ENCODE data around the gene CSF3.

The CSF3 gene

DNA sequence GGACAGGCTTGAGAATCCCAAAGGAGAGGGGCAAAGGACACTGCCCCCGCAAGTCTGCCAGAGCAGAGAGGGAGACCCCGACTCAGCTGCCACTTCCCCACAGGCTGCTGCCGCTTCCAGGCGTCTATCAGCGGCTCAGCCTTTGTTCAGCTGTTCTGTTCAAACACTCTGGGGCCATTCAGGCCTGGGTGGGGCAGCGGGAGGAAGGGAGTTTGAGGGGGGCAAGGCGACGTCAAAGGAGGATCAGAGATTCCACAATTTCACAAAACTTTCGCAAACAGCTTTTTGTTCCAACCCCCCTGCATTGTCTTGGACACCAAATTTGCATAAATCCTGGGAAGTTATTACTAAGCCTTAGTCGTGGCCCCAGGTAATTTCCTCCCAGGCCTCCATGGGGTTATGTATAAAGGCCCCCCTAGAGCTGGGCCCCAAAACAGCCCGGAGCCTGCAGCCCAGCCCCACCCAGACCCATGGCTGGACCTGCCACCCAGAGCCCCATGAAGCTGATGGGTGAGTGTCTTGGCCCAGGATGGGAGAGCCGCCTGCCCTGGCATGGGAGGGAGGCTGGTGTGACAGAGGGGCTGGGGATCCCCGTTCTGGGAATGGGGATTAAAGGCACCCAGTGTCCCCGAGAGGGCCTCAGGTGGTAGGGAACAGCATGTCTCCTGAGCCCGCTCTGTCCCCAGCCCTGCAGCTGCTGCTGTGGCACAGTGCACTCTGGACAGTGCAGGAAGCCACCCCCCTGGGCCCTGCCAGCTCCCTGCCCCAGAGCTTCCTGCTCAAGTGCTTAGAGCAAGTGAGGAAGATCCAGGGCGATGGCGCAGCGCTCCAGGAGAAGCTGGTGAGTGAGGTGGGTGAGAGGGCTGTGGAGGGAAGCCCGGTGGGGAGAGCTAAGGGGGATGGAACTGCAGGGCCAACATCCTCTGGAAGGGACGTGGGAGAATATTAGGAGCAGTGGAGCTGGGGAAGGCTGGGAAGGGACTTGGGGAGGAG is at the start of gene CSF3:
Gene CSF3 (plus strand): TSS at position 436 of the 993 bp plus-strand sequence. CDS start 35 bp downstream, at position 471.
- DNase-seq, result no peak

DNA sequence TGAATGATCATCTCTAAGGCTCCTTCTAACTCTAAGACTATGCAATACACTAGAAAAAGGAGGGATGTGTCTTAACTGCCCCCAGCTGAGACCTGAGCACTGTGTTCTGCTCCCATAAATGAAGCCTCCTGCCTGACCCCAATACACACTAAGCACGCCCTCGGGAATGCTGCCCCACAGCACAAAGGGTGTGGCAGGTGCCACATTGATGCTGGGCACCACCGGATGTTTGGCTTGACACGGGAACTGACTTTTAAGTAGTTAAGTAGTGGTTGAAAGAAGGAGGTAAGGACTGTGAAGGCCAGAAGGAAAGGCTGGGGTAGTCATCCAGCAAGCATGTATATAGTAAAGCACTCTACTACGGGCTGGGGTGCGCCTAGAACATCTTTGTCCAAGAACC is 48.5 kb upstream of the CSF3 start:
- no peak for DNase-seq

DNA sequence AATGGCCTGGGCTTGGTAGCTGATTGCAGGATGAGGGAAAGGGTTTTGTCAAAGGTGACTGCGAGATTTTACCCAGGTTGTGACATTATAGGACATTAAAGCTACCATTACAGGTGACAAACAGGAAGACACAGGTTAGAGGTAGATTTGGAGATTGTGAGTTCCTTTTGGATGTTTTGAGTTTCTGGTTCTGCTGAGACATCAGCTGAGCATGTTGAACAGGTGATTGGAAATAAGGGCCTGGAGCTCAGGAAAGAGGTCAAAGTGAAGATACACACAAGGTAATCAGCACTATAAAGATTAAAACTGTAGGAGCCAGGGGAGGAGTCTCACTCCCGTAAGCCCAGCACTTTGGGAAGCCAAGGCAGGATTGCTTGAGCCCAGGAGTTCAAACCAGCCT is 46.5 kb upstream of the CSF3 start:
- DNase-seq, result no peak

DNA sequence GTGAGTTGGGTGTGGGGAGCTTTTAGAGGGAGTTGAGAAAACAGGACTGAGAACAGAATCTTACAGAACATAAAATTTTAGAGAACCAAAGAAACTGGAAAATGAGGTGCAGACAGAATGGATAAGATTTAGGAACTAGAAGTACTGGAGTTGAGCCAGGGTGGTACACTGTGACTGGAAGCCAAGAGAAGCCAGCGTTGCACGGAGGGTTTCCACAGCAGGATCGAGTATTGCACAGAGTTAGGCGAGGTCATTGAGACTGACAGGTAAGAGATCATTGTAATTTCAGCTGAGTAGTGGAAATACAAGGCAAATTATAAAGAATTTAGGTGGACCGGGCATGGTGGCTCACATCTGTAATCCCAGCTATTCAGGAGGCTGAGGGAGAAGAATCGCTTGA is 45.9 kb upstream of the CSF3 start:
- DNase-seq, result no peak

- no peak for DNase-seq
Measured at GRCh38 chr17:39970157-39970692, 45.0 kb upstream of the CSF3 start.

- DNase-seq, result no peak
Measured at GRCh38 chr17:39971076-39971603, 44.1 kb upstream of the CSF3 start.

DNA sequence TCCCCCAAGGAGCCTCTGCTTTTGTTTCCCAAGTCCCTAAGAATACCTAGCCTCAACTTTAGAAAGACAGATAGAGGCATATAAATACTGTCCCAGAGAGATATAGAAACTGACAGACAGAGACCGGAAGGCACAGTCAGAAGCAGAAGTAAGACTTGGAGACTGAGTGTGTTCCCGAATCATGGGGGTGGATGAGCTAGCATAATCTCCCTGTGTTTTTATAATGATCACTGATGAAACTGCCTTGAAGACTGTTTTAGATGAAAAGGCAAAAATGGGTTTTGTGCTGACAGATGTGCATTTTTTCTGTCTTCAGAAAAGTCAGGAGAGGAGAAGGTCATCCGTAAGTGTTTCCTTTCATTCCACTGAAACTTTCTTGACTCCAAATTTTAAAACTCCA is 43.0 kb upstream of the CSF3 start:
- DNase-seq, result no peak

- no peak for DNase-seq
Measured at GRCh38 chr17:39973496-39973895, 41.7 kb upstream of the CSF3 start.

DNA sequence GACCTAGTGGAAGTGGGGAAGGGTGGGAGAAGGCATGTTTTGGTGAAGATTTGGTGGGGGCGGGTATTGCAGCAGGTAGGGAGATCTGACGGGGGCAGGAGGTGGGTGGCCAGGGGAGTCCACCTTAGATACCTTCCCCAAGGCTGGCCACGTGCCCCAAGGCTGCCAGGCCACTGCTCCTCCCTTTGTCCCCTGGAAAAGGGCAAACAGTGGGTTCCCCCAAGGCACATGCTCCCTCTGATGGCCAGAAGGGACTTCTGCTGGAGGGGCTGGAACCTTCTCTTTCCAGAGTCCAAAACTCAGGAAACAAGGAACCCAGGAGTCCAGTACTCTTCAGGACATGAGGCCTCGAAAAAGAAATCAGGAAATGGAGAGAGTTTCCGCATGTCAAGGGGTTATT is 40.8 kb upstream of the CSF3 start:
- DNase-seq, result no peak

GRCh38 chr17:39975801-39976200 is 39.4 kb upstream of the CSF3 start:
- DNase-seq, result no peak

DNA sequence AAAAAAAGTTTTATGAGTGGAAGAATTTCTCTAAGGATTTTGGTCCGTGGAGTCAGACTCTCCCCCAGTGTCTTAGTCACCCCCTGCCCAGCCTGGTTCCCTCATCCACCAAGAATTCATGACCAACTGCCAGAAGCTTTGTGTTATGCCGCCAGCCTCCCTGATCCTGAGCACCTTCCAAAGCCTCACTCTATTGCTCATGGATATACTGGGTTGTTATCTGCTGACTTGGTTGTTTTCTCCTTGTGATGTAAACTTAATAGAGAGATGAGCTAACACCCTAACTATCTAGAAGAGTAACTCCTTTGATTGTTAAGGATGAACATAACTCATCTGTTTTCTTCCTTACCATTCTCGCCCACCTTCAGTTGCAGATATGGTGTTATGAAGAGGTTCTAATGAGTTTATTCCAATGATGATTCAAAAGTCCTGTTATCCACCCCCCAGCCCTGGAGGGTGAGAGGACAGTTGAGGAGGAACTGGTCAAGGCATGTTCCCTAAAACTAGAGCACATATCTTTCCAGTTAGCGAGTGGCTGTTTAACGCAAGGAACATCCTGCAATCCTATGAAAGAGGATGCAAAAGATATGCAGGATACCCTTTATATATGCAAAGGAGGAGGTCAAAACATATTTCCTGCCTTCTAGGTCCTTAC is 36.1 kb upstream of the CSF3 start:
- DNase-seq, result no peak

DNA sequence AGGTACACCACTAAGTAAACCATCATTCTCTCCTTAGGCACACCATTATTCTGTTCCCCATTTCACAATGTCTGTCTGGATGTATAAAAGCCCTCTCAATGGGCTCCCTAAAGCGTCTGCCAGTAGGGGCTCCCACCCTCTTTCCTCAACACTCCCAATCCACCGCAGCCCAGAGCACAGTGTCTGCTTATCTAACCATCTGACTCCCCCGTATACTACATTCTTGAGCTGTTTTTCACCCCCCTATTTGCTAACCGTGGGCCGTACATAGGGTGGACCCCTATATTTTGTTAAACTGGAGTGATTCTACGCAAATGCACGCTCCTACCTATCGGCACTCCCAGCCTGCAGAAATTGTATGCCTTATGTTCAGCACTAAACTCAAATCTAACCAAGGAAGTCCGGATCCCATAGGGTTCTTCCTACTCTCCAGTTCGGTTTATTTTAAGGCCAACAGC is 35.3 kb upstream of the CSF3 start:
- DNase-seq, result peak; percentile 18

DNA sequence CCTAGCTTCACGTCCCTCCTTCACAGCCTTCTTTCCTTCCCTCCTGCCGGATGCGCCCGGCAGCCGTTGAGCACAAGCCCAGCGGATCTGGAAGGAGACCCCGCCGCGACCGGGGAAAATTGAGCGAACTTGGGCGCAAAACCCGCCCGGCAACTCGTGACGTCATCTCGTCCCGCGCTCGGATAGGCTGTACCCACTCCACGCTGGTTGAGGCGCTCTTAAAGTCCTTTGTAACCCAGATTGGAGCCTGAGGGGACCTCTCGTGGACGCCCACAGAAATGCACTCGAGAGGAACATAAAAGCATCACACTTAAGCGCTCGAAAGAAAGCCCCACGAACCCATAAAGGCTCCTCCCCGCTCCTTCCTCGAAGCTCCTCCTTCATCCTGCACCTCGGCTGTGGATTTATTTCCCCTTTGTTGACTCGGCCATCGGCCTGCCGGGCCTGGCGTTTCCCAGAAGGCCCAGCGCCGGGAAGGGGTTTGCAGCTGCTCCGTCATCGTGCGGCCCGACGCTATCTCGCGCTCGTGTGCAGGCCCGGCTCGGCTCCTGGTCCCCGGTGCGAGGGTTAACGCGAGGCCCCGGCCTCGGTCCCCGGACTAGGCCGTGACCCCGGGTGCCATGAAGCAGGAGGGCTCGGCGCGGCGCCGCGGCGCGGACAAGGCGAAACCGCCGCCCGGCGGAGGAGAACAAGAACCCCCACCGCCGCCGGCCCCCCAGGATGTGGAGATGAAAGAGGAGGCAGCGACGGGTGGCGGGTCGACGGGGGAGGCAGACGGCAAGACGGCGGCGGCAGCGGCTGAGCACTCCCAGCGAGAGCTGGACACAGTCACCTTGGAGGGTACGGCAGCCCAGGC is 34.7 kb upstream of the CSF3 start, which contains the start of gene PSMD3:
Gene PSMD3 (plus strand): TSS at position 457 of the 856 bp plus-strand sequence. CDS start 164 bp downstream, at position 621.
- peak; percentile 99 for DNase-seq

DNA sequence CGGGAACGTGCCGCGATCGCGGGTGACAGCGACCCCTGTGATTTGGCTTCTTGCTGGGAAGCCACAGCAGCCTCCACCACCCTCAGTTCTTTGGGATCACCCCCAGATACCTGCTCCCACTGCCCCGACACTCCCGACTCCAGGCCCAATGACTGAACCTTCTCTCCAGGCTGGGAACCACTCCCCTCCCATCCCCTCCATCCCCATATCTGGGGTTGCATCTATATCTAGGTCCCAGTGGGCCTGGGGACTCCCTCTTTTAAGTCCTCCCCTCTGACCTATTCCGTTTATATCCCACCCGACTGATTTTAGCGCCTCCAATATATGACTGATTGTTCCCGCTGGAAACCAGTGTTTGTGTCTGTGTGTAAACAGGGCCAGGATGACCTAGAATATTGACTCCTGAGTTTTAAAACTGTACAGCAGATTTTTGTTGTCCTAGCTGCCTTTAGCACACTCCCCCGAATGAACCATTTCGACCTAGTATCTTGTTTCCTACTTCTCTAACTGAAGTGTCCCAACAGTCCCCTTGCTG is 34.0 kb upstream of the CSF3 start:
- no peak for DNase-seq

- no peak for DNase-seq
Measured at GRCh38 chr17:39981766-39982375, 33.4 kb upstream of the CSF3 start.

GRCh38 chr17:39988206-39988810 is 26.9 kb upstream of the CSF3 start:
- DNase-seq, result no peak

DNA sequence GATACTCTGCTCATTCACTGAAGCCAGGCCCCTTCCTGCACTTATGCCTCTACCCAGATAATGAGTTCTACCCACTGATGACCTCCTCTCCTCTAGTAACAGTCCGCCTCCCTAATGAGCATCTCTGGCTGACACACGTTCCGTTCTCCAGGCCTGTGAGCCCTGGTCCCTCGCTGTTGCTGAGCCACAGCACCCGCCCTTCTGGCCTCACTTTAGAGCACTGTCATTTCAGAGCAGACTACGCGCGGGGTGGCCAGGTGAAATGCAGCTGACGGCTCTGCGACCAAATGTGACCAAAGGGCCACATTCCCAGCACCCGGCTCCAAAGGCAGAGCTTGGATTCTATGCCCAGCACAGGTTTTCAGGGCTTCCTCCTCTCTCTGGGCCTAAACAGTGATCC is 20.8 kb upstream of the CSF3 start:
- DNase-seq, result no peak

DNA sequence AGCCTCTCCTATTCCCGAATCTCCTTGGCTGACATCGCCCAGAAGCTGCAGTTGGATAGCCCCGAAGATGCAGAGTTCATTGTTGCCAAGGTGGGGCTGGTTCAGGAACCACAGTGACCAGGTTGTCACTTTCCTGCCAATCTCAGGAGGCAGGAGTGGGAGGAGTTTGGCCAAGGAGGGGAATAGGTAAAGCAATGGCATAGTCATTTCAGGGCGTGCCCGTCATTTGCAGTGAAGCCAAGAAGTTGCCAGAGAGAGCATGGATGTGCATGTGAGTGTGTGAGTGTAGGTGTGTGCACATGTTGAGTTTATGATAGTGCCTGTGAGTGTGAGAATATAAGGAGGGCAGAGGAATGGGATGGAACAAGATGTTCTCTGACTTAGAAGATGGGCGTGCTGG is 19.8 kb upstream of the CSF3 start:
- no peak for DNase-seq

DNA sequence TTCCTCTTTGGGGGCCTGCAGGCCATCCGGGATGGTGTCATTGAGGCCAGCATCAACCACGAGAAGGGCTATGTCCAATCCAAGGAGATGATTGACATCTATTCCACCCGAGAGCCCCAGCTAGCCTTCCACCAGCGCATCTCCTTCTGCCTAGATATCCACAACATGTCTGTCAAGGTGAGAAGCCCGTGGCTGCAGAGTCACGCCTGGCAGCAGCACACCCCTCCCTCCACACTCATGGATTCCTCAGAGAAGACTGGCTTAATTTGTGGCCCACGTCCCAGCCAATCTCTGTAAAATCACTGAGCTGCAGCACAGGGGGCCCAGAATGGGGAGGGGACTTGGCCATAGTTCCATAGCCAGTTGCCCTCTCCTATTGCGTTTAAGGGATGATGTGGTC is 19.1 kb upstream of the CSF3 start:
- DNase-seq, result no peak

DNA sequence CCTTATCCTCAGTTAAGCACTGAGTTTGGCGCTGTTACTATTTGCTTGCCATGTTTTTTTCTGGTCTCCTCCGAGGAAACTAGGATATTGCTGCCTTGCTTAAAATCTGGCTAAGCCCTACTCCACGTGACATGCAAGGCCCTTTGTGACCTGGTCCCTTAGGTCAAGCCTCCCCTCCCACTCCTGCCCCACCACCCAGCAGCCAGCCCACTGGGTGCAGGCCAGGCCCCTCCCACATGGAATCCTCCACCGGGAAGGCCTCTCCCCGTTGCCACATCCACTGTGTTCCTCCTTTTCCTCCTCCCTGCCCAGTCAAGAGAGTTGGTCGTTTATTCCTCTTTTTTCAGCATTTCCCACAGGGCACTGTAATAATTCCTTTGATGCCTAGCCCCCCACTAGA is 18.4 kb upstream of the CSF3 start:
- no peak for DNase-seq

- DNase-seq, result no peak
Measured at GRCh38 chr17:39997543-39997942, 17.7 kb upstream of the CSF3 start.
